GM19240 (cell line): ENCODE data around the gene THSD4.
"Not testable (repeated sequence)": the region's sequence is repeated elsewhere in the genome, so short reads cannot be mapped to it uniquely, and the experiment has no call there.

ENCODE experiments used
- DNase-seq: peaks from one replicate; pipeline ENCODE4 v3.0.0; 2011; ENCODE audit warnings: low spot score; ENCODE audit not compliant: insufficient read length

The THSD4 gene

DNA sequence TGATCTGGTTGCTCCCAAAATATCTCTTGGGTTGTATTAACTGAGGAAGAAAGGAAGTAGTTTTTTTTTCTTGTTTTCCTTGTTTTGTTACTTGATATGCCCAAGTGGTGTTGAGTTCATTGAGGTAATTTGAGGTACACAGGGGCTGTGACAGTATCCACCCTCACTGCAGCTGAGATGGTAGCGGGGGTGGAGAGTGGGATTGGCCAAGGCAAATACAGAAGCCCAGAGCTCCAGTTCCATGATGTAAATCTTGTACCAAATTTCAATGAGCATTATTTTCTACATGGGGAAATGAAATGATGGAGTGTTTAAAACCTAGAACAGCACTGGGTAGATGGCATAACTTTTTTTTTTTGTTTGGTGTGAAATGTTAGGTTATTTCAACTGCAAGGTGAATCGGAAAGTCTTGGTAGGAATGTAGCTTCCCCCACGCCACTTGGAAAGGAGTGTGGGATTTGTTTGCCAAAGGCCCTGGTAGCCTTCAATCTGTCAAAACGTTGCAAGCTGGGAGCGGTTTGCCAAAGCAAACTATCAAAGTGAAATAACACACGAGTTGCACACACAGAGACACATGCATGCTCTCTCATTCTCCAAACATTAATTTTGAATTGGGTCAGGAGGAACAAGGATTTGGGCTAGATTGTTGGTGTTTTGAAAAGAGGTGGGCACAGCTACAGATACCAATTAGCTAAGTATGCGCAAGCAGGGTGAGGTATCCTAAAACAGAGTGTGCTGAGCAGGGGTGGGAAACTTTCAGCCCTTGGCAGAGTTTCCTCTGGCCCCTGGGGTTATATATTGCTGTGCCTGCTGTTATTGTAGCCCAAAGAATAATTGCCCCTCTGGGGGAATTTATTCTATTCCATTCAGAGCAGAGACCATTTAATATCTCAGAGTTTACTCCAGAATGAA lies 34.6 kb downstream of the THSD4 start:
- DNase-seq: no peak

DNA sequence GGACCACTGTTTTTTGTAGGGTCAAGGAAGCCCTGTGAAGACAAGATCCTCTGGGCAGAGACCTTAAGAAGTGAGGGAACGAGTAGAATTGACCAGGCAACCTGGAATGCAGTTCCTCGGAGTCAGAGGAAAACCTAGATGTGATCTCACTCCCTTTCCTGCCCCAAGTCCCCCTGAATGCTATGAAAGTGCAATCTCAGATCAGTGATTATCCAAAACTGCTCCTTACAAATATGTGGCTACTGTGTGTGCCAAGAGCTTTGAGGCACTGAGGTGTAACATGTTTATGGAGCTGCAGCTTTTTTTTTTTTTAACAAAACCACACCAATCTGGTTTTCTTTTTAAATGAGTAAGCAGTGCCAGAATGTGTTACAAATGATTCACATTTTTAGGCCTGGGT lies 35.8 kb downstream of the THSD4 start:
- no peak for DNase-seq

DNA sequence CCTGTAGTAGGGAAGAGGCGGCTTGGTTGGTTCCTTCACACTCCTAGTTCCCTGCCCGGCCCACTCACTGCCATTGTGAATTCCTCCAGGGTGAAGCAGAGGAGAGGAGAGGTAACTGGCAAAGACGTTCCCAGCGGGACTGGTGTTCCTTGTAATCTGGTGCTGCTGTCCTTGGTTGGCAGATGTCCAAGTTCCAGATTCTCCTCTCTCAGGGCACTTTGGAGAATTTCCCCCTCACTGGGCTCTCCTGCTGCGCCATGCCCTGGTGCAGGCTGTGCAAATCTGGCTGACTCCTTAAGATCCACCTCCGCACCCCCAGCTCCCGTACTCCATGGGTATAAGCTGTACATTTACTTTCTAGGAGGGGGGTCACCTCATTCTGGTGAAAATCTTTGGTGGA lies 37.3 kb downstream of the THSD4 start:
- no peak for DNase-seq

DNA sequence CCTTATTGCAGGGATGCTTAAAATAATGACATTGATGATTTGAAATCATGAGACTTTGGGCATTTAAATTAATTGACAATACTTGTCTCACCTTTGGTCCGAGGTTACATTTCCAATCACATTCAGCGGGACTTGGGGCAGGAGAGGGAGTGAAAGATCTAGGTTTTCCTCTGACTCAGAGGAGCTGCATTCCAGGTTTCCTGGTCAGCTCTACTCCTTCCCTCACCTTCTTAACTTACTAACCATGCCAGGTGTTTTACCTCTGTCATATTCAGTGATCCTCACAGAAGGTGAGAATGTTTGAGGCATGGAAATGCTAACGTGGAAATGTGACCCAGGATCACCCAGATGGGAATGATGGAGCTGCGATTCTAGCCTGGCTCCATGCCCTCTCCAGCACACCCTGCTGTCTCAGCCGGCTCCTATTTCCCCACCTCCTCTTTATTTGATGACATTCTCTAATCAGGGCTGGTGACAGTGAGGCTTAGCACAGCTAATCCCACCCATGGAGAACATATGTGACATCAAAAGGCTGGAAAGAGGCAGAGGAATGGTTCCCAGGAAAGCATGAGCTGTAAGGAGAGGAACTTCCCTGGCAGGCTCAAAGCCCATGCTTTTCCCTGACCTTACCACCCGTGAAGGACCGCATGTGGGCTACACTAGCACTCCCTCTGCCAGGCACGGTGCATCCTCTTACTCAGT lies 38.7 kb downstream of the THSD4 start:
- DNase-seq: no peak

DNA sequence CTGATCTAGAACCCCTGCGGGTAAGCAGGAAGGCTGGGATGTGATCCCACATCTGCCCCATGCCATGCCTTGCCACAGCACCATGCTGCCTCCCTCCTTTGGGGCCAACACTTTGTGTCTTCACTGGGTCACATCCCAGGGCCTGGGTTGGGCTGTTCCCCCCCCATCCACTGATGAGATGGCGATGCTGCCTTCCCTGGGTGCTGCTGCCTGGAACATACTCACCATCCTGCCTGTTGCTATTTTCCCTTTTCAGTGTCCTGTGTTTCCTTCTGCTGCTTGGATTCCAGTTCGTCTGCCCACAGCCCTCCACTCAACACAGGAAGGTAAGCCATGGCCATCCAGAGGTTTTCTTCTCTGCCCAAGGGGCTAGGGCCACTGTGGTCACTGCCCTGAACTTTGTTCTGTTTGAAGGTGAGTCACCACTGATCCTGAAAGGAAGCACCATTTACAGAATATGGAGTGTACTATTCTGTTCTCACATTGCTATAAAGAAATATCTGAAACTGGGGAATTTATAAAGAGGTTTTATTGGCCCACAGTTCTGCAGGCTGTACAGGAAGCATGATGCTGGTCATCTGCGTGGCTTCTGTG lies 39.4 kb downstream of the THSD4 start:
- DNase-seq: no peak

DNA sequence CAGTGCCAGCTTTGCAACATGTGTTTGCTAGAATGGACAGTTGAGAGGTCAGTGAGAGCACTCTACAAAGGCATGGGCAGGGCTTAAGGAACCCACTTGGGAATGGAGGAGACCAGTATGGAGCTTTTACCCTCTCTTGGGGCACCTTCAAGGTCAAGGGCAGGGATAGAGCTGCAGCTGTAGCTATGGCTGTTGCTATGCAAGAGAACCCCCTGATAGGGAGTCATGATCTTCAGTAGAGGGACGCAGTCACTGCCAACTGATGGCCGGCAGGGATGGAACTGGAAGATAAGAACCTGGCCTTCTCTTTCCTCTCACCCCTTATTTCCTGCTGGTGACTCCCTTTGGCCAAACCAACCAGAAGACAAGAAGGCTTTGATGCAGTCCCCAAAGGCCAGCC lies 40.3 kb downstream of the THSD4 start:
- DNase-seq: no peak

DNA sequence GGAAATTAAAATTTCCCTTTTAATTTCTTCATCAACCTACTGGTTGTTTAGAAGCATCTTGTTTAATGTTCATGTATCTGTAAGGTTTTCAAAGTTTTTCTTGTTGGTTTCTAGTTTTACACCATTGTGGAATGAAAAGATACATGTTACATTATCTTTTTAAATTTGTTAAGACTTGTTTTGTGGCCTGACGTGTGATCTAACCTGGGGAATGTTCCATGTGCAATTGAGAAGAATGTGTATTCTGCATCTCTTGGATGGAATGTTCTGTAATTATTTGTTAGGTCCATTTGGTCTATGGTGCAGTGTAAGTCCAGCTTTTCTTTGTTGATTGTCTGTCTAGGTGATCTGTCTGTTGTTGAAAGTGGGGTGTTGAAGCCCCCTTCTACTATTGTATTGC lies 45.7 kb downstream of the THSD4 start:
- no peak for DNase-seq

DNA sequence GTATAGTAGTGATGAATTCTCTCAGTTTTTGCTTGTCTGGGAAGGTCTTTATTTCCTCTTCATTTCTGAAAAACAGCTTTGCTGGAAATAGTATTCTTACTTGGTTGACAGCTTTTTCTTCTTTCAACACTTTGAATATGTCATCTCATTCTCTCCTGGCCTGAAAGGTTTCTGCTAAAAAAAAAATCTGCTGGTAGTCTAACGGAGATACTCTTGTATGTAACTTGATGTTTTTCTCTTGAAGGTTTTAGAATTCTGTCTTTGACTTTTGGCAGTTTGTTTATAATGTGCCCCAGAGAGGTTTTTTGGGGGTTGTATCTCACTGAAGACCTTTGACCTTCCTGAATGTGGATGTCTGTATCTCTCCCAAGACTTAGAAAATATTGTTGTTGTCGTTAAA lies 47.0 kb downstream of the THSD4 start:
- DNase-seq: no peak

DNA sequence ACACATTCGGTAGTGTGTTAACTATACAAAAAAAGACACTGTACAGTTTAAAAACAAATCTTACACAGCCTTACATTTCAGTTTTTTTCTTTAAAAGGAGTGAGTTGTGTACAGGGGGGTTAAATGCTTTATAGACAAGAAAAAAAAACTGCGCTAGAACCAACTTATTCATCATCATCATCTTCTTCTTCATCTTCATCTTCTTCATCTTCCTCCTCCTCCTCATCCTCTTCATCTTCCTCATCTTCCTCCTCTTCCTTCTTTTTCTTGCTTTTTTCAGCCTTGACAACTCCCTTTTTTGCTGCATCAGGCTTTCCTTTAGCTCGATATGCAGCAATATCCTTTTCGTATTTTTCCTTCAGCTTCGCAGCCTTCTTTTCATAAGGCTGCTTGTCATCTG lies 49.3 kb downstream of the THSD4 start:
- DNase-seq: not testable (repeated sequence)

DNA sequence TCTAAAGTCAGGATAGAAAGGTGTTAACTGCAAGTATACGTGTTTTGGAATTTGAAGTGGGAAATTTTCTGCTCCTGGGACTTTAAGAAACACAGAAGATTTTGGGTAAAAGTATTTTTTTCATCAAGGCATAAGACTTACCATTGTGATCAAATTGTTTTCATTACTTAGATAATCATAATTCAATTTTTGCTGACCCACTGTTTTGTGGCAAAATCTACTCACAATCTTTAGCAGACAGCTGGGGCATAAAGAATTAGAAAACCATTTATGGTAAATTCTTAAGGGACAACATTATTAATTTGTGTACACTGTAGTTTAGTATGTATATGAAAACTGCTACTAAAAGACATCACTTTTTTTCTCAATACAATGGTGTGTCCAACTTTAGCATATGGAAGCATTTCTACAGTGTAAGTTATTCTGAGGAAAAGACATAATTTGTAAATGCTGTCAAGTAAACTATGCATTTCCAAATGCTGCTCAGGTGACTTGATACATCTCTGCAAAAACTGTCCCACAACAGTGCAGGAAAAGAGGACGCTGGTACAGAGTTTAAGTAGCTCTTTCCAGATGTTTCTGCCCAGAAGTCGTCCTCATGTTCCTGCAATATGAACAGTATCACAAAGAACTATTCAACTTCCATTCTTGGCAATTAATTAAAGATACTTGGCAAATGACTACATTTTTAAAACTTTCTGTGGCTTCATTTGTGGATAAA lies 52.3 kb downstream of the THSD4 start:
- no peak for DNase-seq

DNA sequence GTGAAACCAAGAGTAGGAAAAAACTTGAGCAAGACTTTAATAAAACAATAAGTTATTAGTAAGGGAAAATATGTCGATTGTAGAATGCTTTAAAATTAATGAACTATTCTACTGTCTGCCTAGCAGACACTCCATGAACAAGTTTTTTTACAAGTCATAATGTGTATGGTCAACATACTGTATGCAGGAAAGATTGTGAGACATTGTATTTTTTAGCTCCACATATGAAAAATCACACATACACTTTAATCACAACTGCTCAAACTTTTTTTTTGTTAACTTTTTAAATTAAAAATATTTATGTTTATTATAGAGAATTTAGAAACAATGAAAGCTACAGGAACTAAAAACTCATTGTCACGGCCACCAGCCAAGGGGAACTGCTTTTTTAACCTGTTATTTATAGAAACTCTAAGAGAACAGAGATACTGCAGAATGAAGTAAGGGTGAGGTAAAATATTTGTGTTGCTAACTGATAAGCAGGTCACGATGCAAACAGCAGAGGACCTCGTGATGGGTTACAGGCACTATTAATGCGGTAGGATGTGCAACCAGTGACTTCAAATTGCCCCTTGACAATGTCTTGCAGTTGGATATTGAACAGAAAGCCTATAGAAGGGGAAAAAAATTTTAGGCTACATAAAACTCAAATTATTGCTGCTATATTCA lies 53.0 kb downstream of the THSD4 start:
- DNase-seq: no peak

DNA sequence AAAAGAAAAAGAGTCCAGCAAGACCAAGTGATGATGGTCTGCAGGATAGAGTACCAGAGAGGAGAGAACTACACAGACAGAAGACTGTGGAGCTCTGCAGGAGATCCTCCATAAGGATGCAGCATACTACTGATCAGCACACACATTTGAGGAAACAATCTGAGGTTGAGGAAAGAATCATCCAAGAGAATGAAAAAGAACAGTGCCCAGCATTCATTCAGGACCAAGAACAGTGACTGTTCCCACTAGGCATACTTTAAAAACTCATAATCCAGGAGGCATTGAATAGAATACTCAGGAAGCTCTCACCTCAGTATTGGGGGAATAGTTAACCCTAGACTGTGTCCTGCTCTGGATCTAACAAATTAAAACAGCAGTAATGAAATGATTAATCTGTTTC lies 54.9 kb downstream of the THSD4 start:
- no peak for DNase-seq

DNA sequence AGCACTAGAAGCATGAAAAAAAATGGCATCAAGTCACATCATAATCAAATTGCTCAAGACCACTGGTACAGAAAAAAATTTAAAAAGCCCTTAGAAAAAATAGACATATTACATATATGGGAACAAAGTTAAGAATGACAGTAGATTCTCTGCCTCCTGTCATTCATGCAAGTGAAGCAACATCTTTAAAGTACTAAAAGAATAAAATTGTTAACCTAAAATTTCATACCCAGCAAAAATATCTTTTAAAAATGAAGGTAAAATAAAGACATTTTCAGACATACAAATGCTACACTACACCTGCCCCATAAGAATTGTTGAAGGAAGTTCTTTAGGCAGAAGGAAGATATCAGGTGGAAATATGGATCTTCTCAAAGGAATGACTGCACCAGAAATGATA lies 55.9 kb downstream of the THSD4 start:
- DNase-seq: no peak

DNA sequence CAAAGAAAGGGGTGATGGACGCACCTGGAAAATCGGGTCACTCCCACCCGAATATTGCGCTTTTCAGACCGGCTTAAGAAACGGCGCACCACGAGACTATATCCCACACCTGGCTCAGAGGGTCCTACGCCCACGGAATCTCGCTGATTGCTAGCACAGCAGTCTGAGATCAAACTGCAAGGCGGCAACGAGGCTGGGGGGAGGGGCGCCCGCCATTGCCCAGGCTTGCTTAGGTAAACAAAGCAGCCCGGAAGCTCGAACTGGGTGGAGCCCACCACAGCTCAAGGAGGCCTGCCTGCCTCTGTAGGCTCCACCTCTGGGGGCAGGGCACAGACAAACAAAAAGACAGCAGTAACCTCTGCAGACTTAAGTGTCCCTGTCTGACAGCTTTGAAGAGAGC lies 59.1 kb downstream of the THSD4 start:
- not testable (repeated sequence) for DNase-seq

DNA sequence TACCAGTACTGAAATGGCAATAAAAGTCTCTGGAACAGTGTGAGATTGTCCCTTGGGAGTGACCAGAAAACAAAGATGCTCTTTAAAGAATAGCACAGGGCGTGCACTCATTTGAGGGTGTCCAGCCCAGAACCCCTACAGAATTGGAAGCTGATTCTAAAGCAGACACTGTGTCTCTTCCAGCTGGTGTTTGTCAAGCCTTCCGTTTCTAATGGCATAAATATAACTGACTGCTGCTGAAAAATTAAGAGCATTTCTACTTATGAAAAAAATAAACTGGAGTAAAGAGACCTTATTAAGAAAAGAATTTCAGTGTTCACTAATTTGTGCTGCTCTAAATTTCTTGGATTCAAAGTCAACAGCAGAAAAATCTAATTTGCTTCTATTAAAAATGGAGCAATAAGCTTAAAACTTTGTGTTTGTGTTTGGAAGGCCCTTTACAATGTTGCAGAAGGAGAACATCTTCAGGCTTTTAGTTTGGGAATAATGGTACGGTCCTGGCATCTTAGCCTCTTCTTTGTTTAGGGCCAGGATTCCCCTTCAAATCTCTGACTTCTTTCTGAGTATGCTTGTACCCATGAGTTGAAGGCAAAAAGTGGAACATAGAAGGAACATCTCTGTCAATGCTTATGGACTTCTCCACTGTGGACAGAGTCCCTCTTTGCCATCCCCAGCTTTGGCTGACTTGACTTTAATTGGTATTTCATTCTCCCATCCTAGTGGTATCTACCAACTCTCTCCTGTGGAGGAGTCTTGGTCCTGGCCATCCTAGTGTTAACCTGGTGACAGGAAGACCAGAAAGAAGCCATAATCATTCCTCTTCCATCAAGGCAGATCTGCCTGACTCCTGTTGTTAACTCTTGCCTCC lies 65.9 kb downstream of the THSD4 start:
- DNase-seq: no peak

DNA sequence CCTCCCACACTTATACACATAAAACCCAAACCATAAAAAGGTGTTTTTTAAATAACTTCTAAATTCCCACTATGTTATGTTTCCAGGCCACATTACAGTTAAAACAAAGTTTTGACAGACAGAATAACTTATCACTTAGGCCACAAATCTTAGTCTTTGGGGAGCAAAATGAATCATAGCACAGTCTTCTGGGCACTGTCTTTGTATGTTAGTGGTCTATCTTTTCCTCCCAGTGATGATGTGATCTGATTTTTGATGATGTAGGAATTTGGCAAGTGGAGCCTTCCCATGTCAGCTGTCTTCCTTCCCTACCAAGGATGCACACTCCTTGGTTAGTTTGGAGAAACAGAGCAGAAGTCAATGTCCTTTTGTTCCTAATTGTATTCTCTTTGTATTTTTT lies 67.3 kb downstream of the THSD4 start:
- DNase-seq: no peak

DNA sequence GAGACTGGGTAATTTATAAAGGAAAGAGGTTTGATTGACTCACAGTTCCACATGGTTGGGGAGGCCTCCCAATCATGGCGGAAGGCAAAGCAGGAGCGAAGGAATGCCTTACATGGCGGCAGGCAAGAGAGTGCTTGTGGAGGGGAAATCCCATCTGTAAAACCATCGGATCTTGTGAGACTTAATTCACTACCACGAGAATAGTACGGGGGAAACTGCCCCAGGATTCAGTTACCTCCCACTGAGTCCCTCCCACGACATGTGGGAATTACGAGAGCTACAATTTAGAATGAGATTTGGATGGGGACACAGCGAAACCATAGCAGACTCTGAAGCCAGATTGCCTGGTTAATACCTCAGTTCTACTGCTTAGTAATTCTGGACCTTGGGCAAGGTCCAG lies 67.8 kb downstream of the THSD4 start:
- no peak for DNase-seq

DNA sequence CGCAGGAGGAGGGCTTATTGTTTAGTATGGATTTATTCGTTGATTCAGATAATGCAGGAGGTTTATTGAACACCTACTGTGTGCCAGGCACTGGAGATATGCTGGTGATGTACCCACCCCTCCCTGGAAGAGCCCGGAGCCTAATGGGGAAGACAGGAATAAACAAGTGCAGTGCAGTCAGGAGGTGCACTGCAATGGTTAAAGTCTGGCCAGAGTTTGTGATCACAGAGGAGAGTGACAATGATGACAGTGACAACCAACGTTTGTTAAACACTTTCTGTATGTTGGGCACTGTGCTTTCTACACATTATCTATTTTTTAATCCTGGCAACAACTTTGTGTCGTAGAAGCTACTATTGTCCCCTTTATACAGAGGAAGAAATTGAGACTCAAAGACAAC lies 70.4 kb downstream of the THSD4 start:
- no peak for DNase-seq

DNA sequence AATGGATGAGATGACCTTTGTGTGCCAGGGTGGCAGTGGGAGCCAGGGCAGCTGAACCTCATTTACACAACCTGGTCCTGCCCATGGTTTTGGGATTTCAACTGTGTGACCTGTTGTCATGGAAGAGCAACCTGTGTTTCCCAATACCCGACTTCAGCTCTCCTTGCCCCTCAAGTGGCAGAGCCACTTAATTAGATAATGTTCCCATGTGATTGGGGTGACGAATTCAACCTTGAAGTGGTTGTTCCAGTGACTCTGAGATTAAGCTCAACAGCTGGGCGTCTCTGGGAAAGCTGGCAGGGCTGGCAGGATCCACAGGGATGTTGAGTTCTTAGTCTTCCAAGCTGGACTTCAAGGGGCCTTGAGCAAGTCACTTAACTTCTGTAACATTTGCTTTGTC lies 71.0 kb downstream of the THSD4 start:
- DNase-seq: no peak

DNA sequence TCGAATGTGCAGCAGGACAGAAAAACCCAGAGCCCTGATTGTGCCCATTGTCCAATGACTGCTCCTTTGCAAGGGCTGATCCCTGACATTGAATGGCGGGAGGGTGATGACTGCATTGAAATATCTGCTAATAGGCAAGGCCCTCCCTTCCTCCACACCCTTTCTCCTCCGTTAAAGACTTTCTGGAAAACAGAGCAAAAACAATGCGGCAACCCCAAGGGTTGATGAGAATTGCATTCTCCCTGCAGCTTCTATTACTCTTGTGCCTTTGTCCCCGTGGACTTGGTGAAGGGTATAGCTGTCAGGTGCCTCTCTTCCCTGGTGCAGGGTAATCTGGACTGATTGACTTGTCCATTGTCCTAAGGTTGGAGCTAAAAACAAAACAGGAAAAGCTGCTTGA lies 71.8 kb downstream of the THSD4 start:
- DNase-seq: no peak
